ENCODE results near the gene OAT. TPM values are rescaled to one million over a fixed set of nuclear protein-coding genes. Genes with fewer than 3 reads are reported as not detected.

Gene OAT
- total and polyA plus RNA-seq, 10 of the 15 experiments (the other 5 are each of a cell fraction or from before 2014, with no cell fraction given): 1.2 to 9.8 (median 1.6) TPM

GRCh38 chr10:124462348-124462695, 43.6 kb upstream of the OAT start:
- ChIA-PET CTCF (interaction anchor here (0.8 to 1.2 kb wide), 3 partner anchors 11 to 279 kb away, joined by 3 read pairs; no protein-coding TSS in a partner anchor), SMC1A (ENCODE audit: uncharacterized antibody, unreplicated experiment) (no interaction called here), POLR2A (no interaction called here), RAD21 (ENCODE audit: unreplicated experiment) (no interaction called here)
- H3K4me2 ChIP-seq (ENCODE audit: control insufficient read depth, insufficient read depth): peak overlapping the region; percentile 80
- 0 out of 2 replicates have a peak overlapping the region, but pooled peaks have one; percentile 4 for H3K27ac ChIP-seq (ENCODE audit: control insufficient read depth, insufficient read depth)
- 73% methylated on average over 8 of the region's 8 CpGs for WGBS (ENCODE audit: insufficient coverage, insufficient replicate concordance, low lambda C conversion rate, missing lambda C conversion rate)
- ATAC-seq: no peak
- H3K4me1 ChIP-seq (ENCODE audit: control insufficient read depth, insufficient read depth, low read length): peaks cover 18% of the 10 kb centered on the region
- H3K9me3 ChIP-seq (replicated peaks; ENCODE audit: control insufficient read depth, insufficient read depth, low read length): no peaks in the 10 kb centered on the region
- H3K4me3 ChIP-seq: peak overlapping the region; percentile 86
- peak overlapping the region; percentile 24; the same call in 1 of the 2 replicates for H3K9ac ChIP-seq (ENCODE audit: control insufficient read depth, insufficient read depth, low read length)
- DNase-seq (ENCODE audit: low read depth, low spot score): no peak
- no peaks in the 10 kb centered on the region for H3K79me2 ChIP-seq (ENCODE audit: control insufficient read depth, insufficient read depth, low read length)
- BruUV-seq (replicated peaks): no TSS peak
- no peak for FAIRE-seq
- H2AFZ ChIP-seq (ENCODE audit: control insufficient read depth, low read depth, low read length): peak overlapping the region; percentile 88
- intact Hi-C loops (cut with micrococcal nuclease; ENCODE audit: unreplicated experiment): no loop called here
- TF ChIP-seq MLLT1 (IDR thresholded peaks at IDR 0.05) (peak; percentile 75), ZBTB40 (IDR thresholded peaks at IDR 0.05; ENCODE audit: borderline replicate concordance) (0 out of 2 replicates have a peak, but pooled peaks have one; percentile 17), FOXM1 (IDR thresholded peaks at IDR 0.05; ENCODE audit: low read depth, low read length) (no peak)
- no peaks in the 10 kb centered on the region for H3K27me3 ChIP-seq (replicated peaks in 1 of 2; ENCODE audit: control insufficient read depth in 2 of 2, insufficient read depth in 2 of 2, low read length in 1 of 2)
- no peaks in the 10 kb centered on the region for H4K20me1 ChIP-seq (ENCODE audit: control insufficient read depth, insufficient read depth)
- H3K36me3 ChIP-seq (ENCODE audit: control insufficient read depth in 2 of 2, insufficient read depth in 2 of 2, low read length in 1 of 2): no peaks in the 10 kb centered on the region
- in situ Hi-C loops (cut with MboI): no loop called here

All from GM12878 (cell line).